DMS114 treated with DMSO at 0.1 percent for 48 hours (cell line): ENCODE results near the gene MSRB3.
"Not testable (repeated sequence)": the region's sequence is repeated elsewhere in the genome, so short reads cannot be mapped to it uniquely, and the experiment has no call there.

Source experiments
- DNase-seq: peaks from one replicate; lab custom pipeline; 2025; ENCODE audit not compliant: unreplicated experiment; lab: John Stamatoyannopoulos, UW

The MSRB3 gene

DNA sequence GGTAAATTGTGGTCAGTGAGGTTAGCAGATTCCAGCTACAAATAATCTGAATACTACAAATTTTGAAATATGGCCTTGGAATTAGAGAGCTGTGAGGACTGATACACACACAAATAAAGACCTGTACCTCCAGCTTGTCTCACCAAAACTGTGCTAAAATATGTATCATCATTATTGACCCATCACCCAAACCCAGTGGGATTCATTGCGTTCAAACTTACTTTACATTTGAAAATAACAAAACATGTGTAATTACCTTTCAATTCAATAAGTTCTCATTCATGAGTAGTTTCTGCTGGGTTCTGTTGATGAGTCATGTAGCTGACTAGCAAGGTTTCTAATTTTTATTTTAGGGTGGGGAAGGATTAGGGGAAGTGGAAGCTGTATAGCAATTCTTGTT, 170.9 kb downstream of the MSRB3 start:
- DNase-seq: no peak

DNA sequence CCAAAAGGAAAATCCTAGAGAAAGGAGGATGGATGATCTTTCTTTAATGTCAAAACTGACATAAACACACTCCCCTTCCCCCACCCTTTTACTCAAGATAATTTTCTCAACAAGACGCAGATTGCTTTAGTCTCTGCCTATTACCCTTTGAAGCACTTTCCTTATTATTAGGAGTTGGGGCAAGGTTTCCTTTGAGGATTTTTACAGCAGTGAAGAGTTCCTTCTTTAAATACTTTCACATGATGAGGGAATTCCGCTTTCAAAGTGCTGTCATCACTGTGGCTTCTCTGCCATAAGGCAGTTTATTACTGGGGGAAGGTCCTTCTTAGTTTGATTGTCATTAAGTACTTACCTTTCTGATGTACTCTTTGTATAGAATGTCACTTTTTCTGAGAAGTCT, 172.1 kb downstream of the MSRB3 start:
- peak; percentile 42 for DNase-seq

DNA sequence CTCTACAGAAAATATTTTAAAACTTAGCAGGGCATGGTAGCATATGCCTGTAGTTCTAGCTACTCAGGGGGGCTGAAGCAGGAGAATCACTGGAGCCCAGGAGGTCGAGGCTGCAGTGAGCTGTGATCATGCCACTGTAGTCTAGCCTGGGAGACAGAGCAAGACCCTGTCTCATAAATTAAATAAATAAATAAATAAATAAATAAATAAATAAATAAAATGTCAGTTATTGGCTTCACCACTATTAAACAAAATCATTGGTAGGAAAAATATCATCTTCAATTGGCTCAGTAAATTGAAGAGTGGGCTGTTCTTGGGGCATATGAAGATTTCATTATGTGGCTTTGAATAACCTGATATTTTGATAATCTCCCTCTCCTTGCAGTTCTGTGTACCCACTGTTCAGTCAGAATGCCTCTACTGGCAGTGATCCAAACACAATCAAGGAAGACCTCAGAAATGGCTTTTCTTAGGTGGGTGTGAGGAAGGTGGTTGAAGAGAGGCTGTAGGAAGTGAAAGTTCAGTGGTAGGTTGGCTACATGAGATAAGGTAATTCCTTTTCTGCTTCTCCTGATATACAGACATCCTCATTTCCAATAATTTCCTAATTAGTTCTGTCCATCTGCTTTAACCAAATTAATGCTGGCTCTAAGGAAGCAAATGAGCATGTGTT, 175.8 kb downstream of the MSRB3 start:
- no peak for DNase-seq

DNA sequence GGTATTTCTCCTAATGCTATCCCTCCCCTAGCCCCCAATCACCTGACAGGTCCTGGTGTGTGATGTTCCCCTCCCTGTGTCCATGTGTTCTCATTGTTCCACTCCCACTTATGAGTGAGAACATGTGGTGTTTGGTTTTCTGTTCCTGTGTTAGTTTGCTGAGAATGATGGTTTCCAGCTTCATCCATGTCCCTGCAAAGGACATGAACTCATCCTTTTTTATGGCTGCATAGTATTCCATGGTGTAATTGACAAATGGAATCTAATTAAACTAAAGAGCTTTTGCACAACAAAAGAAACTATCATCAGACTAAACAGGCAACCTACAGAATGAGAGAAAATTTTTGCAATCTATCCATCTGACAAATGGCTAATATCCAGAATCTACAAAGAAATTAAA, 178.9 kb downstream of the MSRB3 start:
- not testable (repeated sequence) for DNase-seq

DNA sequence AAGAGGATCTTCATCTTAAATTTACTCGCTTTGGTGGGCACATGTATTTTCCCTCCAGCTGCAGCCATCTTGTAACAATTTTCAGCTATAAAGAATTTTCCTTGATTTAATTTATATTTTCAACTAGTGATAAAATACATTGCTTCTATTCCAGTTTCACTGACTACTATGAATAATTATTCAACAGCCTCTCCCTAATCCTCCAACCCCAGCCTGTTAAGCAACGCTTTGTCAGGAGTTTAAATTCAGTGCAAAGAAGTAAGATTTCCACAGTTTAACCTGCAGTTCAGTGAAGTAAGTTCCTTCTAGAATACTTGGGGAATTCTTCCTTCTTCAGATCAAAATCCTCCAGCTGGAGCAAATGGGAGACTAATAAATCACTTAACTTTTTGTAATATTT, 180.2 kb downstream of the MSRB3 start:
- no peak for DNase-seq

DNA sequence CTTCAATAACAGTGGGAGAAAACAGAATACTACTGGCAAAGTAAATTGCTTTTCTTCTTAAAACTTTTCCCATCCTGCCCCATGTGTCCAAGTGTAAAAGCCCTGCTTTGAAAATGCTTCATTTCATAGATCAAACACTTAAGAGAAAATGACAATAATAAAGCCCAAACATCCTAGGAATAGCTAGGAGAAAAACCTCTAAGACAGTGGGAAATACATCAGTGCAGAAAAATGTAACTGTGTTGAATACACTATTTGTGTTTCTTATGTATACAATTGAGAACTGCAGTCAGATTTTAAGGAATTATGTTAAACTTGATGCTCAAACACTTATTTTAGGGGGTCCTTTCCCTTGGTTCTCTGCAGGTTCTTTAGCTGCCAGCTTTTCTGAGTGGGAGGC, 181.1 kb downstream of the MSRB3 start:
- DNase-seq: no peak

DNA sequence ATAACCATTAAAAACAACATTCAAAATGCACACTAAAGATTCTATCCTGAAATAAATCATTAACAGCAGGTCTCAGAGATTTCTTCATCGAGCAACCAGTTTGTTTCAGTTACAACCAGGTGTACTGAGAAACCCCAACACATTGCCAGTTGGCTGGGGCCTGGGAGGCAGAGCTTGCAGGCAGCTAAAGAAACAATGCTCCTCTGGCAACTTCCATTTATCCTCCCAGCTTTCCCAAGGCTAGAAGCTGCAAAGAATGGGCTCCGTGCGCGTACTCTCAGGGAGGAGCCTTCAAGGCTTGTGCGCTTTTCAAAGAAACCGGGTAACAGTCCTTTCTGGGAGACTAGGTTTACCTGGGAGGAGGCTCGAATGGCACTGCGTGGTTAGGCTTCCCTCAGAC, 181.6 kb downstream of the MSRB3 start:
- no peak for DNase-seq

DNA sequence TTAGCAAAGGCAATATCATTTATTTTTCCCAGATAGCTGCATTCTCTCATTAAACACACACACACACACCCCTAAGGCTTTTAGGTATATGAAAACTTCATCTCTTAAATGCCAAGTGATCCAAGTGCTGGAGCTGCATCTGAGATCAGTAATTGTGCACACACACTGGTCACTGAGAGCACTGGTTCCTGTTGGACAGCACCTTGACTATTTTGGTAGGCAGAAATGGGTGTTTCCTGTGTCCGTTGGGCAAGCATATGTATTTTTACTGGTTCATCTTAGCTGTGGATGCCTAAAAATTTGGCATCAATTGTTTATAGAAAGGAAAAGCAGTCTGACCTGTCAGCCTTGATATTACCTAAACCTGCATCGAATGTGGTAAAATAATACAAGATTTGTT, 182.5 kb downstream of the MSRB3 start:
- DNase-seq: no peak

DNA sequence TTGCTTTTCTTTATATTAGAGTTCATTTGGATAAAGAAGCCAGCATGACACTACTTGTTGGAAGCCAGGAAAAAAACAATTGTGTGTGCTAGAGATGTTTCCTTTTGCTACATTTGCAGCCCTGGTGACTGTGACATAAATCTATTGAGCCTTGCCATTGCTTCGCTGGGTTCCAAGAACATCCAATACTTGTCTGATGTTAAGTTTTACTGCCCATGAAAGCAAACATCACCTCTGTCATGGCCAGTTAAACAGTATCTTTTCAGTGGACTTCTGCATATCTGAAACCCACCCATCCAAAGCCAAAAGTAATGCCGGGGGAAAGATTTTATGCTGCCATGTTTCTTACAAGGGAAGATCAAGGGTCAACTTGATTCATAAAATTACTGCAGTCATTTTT, 184.0 kb downstream of the MSRB3 start:
- DNase-seq: no peak

DNA sequence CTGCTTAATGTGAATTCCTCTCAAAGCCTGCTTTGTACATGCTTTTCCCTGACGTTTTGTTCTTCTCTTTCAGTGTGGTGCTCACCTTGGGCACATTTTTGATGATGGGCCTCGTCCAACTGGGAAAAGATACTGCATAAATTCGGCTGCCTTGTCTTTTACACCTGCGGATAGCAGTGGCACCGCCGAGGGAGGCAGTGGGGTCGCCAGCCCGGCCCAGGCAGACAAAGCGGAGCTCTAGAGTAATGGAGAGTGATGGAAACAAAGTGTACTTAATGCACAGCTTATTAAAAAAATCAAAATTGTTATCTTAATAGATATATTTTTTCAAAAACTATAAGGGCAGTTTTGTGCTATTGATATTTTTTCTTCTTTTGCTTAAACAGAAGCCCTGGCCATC, 184.6 kb downstream of the MSRB3 start:
- DNase-seq: no peak

DNA sequence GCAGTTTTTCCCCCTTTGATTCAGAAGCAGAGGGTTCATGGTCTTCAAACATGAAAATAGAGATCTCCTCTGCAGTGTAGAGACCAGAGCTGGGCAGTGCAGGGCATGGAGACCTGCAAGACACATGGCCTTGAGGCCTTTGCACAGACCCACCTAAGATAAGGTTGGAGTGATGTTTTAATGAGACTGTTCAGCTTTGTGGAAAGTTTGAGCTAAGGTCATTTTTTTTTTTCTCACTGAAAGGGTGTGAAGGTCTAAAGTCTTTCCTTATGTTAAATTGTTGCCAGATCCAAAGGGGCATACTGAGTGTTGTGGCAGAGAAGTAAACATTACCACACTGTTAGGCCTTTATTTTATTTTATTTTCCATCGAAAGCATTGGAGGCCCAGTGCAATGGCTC, 185.1 kb downstream of the MSRB3 start:
- DNase-seq: no peak

DNA sequence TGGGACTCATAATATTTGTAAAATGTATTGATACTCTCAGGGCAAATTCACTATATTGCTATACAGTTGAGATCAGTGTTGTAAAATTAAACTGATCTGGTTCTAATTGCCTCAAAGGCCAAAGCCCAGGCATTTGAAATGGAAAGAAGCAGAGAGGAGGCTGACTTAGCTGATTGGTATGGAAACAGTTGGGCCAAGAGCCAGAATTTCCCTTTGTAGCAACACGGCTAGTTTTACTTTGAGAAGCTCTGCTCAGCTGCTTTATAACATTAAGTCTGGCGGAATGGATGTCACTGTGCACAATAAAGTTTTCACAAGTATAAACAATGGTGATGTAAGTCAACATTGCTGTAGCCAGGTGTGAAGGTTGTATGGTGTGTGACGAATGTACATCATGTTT, 186.4 kb downstream of the MSRB3 start:
- no peak for DNase-seq

DNA sequence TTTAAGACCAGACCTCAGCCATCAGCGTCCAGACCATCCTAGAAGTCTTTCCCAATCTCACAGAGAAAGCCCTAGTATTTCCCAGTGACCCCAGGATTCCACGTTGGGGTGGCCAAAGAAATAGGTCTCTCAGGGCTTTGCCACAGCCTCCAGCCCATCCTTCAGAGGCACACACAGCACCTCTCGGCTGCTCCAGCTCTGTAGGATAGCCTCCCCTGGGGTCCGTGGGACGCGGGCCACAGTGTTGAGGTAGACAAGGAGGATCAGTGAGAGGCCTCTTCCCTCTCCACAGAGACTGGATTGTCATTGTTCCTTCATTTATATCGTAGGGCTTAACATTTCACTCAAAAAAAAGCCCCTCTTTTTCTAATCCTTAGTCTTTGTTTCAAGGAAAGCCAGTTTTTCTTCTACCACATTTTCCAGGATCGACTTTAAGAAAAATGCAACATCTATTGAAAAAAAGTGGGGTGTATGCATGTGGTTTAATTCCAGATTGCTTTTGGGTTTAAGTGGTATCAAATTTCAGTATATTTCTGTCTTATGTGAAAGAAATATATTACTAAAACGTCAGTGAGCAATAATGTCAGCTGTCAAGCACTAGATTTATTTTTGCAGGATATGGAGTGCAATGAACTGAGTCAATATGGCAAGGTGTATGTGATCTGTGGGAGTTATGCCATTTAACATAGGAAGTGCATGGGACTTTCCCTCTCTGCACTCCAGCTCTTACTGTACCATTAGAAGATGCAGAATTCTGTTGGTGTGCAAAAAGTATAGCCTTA, 187.5 kb downstream of the MSRB3 start:
- DNase-seq: no peak

DNA sequence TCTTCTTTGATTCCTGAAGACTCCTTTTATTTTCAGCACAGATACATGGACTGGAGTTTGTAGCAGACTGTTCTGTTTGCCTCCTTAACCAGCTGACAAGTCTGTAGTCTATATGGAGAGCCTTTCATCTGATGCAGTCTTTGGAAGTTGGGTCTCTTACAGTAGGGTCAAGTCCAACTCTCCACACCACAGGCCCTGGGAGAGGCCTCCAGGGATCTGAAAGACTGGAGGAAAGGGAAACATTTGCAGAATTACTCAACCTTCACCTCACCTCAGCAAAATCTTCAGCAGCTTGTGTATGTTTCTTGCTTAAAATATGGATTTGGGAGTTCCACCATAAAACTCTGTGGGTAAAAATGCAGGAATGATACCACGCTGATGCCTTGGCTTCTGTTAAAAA, 188.4 kb downstream of the MSRB3 start:
- no peak for DNase-seq

DNA sequence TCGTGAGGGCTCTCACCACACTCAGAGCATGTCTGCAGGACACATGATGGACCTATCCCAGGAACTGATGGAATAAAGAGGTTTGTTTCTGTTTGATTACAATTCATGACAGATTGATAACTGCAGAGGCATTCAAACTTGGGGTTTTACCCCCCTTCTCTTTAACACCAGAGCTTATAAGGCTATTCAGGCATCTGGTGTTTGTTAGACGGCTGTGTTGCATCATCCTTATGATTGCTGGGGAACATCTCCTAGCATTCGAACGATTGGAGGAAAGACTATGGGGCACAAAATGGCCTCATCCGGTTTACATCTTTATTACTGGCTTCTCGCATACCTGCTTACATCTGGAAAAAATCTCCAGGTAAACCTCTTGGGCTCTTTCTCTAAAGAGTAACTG, 191.8 kb downstream of the MSRB3 start:
- no peak for DNase-seq

DNA sequence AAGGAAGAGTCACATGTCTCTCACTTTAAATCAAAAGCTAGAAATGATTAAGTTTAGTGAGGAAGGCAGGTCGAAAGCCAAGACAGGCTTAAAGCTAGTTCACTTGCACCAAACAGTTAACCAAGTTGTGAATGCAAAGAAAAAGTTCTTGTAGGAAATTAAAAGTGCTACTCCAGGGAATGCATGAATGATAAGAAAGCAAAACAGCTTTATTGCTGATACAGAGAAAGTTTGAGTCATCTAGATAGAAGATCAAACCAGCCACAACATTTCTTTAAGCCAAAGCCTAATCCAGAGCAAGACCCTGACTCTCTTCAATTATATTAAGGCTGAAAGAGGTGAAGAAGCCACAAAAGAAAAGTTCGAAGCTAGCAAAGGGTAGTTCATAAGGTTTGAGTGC, 193.6 kb downstream of the MSRB3 start:
- no peak for DNase-seq

DNA sequence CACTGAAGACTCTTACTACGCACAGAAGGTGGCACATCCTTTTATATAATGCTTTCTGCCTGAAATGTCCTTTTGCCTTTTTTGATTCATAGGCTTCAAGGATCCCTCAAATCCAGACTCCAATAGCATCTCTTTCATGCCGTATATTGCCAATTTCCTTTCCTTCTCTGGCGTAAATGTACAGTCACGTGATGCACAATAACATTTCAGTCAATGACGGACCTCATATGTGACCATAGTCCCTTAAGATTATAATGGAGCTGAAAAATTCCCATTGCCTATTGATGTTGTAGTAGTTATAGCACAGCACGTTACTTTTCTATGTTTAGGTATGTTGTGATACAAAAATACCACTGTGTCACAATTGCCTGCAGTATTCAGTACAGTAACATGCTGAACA, 196.3 kb downstream of the MSRB3 start:
- DNase-seq: no peak

DNA sequence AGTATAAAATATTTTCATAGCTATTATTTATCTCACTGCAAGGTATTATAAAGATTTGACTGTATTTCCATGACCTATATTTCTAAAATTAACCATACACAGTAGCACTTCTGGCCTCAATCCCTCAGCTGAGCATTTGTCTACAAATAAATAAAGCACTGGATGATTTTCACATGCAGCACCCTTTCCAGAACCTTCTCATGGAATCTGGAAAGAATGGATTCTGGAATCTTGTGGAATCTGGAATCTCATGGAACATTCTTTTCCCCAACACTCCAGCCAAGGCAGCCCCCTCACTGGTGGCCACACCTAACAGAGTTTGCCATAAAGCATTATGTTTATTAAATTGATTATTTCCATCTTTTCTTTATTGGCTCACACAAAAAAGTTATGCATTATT, 199.2 kb downstream of the MSRB3 start:
- DNase-seq: no peak

DNA sequence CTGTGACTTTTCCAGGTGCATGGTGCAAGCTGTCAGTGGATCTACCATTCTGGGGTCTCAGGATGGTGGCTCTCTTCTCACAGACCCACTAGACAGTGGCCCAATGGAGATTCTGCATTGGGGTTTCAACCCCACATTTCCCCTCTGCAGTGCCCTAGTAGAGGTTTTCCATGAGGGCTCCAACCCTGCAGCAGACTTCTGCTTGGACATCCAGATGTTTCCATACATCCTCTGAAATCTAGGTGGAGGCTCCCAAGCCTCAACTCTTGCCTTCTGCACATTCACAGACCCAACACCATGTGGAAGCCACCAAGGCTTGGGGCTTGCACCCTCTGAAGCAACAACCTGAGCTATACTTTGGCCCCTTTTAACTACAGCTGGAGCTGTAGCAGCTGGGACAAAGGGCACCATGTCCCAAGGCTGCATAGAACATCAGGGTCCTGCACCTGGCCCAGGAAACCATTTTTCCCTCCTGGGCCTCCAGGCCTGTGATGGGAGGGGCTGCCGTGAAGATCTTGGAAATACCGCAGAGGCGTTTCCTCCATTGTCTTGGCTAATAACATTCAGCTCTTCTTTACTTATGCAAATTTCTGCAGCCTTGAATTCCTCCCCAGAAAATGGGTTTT, 205.5 kb downstream of the MSRB3 start:
- not testable (repeated sequence) for DNase-seq

DNA sequence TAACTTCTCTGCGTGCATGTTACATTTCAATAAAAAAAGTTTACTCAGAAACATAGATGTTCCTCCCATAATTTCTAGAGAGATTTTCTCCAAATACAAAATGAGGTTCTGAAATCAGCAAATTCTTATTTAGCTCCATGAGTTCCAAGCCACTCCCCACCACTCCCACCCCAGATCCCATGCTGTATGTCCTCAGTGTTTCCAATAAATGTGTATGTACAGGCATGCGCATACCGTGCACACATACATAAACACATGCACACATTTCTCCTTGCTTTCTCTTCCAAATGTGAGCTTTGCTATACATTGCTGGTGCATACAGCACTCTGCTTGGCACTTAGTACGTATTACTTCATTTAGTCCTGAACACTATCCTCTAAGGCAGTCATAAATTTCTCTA, 209.7 kb downstream of the MSRB3 start:
- no peak for DNase-seq

DNA sequence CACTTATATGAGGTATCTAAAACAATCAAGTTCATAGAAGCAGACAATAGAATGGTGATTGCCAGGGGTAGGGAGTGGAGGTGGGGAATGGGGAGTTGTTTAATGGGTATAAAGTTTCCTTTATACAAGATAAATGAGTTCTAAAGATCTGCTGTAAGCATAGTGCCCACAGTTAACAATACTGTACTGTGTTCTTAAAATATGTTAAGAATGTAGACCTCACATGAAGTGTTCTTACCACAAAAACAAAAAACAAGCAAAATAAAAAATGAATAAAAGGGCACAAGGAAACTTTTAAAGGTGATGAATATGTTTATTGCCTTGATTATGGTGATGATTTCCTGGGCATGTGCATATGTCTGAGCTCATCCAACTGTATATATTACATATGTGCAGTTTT, 211.8 kb downstream of the MSRB3 start:
- DNase-seq: no peak
